GM12874 (cell line): ENCODE measurements around the gene GAS2L2.

Experiments used
- TF ChIP-seq, protein P1 (sequence below): IDR thresholded peaks from 2 replicates; pipeline ENCODE4 v1.5.1; 2011; ENCODE audit warnings: low read depth, mild to moderate bottlenecking, control low read depth, low read length, moderate library complexity; ENCODE audit not compliant: insufficient read depth

GAS2L2 gene

DNA sequence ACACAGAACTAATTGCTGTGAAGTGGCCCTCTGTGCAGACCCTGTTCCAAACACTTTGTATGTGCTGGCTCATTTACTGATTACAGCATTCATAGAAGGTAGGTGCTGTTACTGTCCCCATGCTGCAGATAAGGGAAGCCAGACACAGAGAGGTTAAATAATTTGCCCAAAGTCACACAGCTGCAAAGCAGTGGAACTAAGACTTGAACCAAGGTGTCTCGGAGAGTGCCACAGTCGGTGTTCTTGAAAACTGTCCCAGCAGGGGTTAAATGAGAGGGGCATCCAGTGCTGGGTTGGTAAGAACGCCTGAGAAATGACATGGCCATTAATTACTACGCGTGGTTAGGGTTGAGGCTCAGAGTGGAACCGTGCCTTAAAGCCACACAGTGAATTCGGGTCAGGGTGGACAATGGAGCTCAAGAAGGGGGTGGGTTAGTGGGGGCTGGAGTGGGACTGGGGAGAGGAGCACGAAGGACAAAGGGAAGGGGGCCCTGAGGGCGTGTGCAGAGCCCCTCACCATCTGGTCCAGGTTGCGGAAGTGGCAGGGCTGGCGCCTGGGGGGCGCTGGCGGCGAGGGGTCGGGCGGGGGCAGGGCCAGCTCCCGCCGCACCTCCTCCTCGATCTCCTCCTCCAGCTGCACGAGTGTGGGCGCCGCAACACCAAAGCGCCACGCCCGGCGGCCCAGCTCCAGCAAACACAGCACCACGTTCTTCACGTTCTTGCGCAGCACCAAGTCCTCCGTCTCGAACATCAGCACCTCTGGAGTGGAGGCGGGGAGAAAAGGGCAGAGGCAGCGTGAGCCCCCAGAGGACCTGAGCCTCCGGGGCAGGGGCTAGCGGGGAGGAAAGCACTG lies 3.3 kb downstream of the GAS2L2 start:
- TF ChIP-seq, protein P1, sequence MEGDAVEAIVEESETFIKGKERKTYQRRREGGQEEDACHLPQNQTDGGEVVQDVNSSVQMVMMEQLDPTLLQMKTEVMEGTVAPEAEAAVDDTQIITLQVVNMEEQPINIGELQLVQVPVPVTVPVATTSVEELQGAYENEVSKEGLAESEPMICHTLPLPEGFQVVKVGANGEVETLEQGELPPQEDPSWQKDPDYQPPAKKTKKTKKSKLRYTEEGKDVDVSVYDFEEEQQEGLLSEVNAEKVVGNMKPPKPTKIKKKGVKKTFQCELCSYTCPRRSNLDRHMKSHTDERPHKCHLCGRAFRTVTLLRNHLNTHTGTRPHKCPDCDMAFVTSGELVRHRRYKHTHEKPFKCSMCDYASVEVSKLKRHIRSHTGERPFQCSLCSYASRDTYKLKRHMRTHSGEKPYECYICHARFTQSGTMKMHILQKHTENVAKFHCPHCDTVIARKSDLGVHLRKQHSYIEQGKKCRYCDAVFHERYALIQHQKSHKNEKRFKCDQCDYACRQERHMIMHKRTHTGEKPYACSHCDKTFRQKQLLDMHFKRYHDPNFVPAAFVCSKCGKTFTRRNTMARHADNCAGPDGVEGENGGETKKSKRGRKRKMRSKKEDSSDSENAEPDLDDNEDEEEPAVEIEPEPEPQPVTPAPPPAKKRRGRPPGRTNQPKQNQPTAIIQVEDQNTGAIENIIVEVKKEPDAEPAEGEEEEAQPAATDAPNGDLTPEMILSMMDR = no peak

DNA sequence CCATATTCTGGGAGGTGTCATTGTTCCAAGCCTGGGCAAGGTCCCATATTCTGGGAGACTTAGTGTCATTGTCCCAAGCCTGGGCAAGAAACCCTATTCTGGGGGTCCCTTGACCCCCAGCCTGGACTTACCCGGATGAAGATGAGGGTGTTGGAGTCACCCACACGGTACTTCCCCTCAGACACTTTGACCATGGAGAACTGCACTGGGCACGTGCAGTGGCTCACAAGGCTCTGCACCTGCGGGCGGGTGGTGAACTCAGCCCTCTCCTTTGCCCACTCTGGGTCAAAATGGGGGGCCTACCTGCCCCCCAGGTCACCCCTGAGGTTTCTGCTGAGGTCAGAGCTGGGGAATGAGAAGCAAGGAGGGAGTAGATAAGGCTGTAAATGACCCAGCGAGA lies 4.1 kb downstream of the GAS2L2 start:
- TF ChIP-seq, protein P1 = no peak

DNA sequence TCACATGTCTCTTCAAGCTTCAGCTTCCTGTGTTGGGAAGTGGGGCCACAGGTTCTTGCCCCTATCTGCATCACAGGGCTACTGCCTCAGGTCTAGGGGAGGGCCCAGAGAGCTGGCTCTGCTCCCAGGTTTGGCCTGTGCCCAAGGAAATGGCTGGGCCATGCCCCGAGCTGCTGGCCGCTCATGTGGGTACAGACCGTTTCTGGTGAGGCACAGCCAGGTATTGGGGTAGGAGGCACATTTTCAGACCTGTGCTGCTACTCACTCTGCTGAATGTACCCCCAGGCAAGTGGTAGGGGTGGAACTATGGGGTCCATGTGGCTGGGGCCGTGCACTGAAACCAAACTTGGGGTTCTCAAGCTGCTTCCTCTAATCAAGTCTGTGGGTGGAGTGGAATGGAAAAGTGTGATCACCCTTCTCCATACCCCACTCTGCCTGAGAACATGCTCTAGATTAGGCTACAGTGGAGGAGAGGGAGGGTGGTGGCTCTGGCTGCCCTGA lies 4.6 kb downstream of the GAS2L2 start:
- TF ChIP-seq, protein P1 = no peak

DNA sequence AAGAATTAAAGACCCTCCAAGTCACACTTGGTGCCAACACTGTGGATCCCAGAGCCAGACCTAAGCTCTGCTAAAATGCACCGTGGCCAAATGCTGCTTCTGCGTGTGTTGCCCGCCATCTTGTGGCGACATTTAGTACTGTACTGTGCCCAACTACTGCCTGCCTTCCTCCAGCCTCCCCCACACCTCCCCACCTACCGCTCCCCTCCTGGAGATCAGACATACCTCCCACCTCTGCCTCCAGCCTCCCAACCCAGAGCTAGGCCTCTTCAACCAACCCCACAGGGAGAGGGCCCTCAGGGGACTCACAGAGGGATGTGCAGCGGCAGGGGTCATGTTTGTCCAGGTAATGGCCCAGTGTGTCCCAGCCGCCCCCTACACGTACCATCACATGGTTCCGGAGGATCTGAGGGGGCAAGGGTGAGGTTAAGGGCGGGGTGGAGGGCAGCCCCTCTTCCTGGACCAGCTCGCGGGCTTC lies 5.5 kb downstream of the GAS2L2 start:
- TF ChIP-seq, protein P1 = peak; percentile 89

DNA sequence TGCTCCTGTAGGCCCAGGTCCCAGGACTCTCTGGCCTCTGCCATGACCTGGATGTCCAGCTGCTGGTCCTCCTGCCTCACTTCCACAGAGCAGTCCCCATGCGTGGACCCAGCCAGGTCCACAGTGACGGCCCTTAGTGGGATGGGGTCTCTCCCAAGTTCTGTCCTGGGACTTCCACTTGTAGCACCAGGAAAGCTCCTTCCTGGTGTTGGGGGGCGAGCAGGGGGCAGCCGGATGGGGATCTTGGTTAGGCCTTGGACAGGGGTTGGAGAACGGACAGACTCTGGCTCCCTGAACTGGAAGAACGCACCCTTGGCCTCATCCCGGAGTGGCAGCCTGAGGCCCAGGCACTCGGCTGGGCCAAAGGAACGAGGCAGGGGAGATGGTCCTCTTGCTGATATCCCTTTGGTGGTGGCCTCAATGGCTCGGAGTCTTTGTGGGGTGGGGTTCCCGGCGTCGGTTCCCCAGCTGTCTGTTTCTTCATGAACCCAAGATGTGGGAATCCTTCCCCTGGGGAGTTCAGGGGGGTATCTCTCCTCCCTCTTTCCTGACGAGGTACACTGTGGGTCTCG lies 7.2 kb downstream of the GAS2L2 start:
- TF ChIP-seq, protein P1 = no peak

DNA sequence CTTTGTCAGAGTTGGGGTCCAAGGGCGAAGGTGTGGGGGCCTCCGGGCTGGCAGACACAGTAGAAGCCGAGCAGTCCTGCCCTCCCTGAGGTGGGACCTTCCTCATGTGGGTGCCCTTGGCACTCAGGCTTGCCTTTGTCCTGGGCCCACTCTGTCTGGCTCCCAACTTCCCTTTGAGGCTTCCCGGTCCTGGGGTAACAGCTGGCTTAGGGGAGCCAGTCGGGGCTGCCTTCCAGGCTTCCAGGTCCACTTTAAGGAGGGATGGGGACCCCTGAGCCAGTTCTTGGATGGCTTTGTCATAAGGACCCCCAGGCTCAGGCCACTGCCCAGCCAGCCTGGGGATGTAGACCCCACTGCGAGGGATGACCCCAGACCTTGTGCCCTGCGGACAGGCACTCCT lies 7.8 kb downstream of the GAS2L2 start:
- TF ChIP-seq, protein P1 = no peak

DNA sequence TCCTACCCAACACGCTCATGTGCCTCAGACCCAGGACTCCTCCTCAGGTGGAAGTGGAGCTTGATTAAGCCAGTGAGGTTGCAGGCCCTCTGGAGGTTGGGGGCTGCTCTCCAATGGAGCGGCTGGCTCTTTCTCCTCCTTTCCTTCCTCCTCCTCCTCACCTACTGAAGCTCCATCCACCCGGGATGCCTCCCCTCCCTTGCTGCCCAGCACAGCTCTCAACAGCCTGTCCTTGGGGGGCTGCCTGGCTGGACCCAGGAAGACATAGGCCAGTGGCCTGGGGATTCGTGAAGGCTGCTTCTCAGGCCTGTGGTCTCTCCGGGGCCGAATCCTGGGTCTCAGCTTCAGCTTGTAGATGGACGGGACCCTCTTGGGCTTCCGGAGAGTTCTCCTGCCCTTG lies 8.2 kb downstream of the GAS2L2 start:
- TF ChIP-seq, protein P1 = no peak
